HG02840 (cell line): ENCODE results near the gene NUTF2.
"Not testable (repeated sequence)": the region's sequence is repeated elsewhere in the genome, so short reads cannot be mapped to it uniquely, and the experiment has no call there.

Experiments used
- ATAC-seq: cut with Tn5 transposase; IDR thresholded peaks from one replicate; pipeline ENCODE4 v1.9.1; 2021; ENCODE audit warnings: mild to moderate bottlenecking, moderate library complexity, moderate number of reproducible peaks; ENCODE audit not compliant: unreplicated experiment, low FRiP score

The NUTF2 gene

DNA sequence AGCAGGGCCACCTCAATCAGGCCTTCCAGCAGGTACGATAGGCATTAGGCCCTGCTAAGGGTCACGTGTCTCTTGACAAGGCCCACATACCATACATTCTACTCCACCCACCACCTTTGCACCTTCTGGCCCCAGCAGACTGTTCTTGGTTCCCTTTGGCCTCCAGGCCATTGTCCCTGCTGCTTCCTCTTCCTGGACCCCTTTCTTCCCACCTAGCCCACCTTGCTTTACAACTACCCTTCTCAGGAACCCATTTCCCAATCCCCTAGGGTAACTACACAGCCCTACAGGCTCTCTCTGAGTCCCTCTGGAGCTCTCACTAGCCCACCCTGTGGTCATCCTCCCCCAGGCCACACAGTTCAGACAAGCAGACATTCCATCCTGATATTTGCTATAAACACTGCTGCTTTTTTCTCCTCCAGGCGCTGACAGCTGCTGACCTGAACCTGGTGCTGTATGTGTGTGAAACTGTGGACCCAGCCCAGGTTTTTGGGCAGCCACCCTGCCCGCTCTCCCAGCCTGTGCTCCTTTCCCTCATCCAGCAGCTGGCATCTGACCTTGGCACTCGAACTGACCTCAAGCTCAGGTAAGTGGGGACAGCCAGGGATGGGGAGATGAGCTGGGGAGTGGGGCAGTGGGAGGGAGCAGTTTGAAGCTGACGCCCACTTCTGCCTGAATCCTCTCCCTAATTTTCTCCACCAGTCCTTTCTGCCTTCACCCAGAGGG is 36.6 kb downstream of the NUTF2 start:
- ATAC-seq: no peak

DNA sequence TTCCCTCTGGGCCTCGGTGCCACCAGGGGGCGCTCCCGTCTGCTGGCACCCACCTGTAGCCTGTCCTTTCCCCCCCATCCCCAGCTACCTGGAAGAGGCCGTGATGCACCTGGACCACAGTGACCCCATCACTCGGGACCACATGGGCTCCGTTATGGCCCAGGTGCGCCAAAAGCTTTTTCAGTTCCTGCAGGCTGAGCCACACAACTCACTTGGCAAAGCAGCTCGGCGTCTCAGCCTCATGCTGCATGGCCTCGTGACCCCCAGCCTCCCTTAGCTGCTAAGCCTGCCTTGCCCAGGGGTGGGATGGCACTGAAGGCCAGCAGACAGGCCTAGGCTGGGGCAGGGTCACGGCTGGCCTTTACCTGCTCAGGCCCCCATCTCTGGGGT is 37.1 kb downstream of the NUTF2 start:
- no peak for ATAC-seq

DNA sequence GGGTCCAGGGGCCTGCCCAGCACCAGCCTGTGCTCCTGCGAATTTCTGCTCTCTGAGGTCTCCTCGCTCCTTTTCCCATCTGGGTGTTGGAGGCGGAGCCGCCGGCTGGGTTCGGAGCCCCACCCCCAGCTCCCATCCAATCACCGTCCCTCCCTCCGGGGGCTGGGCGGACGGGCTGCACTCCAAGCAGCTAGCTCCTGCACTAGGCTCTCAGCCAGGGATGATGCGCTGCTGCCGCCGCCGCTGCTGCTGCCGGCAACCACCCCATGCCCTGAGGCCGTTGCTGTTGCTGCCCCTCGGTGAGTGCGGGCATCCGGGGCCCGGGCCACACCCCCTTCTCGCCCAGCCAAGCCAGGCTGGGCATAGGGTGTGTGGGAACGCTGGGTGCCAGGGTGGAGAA is 38.0 kb downstream of the NUTF2 start, which contains the start of gene NRN1L:
TSS of gene NRN1L (plus strand) at position 202 of the 400 bp plus-strand sequence. CDS start at position 221, 19 bp downstream.
- no peak for ATAC-seq

DNA sequence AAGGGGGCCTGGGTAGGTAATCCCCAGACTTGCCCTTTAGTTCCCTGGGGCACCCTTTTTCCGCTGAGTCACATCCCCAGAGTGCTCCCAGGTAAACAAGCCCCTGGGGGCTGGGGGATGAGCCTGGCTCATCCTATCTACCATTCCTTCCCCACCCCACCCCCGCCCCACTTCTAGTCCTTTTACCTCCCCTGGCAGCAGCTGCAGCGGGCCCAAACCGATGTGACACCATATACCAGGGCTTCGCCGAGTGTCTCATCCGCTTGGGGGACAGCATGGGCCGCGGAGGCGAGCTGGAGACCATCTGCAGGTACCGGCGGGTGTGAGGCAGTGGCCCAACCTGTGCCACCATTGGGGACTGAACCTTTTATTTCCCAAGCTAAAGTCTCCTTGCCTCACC is 38.8 kb downstream of the NUTF2 start:
- no peak for ATAC-seq

DNA sequence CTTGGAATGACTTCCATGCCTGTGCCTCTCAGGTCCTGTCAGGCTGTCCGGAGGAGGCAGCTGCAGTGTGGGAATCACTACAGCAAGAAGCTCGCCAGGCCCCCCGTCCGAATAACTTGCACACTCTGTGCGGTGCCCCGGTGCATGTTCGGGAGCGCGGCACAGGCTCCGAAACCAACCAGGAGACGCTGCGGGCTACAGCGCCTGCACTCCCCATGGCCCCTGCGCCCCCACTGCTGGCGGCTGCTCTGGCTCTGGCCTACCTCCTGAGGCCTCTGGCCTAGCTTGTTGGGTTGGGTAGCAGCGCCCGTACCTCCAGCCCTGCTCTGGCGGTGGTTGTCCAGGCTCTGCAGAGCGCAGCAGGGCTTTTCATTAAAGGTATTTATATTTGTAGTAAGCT is 39.2 kb downstream of the NUTF2 start:
- no peak for ATAC-seq

DNA sequence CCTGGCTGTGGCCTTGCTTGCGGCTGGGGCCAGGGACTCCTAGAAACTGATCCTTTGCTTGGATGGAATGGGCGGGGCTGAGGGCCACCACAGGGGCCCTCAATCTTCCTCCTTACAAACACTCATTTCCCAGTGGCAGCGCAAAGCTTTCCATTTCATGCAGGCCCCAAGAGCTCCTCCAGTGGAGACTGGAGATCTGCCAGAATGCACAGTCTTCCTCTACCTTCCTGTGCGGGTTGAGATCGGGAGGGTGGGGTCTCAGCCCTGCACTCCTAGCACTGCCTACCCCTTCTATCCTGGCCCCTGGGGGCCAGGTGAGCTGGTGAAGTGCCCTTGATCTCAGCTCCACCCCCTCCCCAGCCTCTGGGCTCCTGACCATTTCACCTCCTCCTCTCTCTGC is 39.7 kb downstream of the NUTF2 start:
- ATAC-seq: no peak

DNA sequence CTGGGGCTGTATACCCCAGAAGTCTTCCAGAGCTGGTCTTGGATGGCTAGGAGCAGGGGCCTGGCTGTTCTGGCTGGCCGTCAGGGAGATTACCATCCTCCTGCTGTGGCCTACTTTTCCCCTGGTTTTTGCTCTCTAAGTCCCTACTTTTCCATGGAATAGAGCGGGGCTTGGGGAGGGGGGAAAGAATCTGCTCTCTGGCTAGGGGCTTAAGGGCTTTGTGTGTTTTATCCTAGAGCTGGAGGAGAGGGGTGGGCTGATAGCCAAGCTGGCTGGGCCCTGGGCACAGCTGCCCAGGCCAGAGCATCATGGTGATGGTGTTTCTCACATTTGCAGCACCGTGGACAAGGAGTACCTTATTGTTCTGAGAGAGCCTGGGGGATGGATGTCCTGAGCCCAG is 41.6 kb downstream of the NUTF2 start:
- no peak for ATAC-seq

DNA sequence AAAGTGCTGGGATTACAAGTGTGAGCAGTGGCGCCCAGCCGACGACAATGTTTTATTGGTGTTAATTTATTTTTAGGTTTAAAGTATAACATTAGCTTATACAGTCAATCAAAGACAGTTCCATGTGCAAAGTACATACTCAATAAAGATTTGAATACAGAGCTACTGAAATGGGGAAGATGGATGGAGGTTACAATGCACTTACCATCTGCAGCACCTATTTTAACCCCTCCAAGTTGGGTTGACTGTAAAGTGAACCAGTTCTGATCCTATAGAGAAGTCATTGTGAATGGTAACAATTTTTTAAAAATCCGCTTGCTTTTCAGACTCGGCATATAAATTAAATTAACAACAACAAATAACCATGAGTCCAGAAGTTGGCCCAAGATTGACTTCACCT is 45.6 kb downstream of the NUTF2 start:
- no peak for ATAC-seq

DNA sequence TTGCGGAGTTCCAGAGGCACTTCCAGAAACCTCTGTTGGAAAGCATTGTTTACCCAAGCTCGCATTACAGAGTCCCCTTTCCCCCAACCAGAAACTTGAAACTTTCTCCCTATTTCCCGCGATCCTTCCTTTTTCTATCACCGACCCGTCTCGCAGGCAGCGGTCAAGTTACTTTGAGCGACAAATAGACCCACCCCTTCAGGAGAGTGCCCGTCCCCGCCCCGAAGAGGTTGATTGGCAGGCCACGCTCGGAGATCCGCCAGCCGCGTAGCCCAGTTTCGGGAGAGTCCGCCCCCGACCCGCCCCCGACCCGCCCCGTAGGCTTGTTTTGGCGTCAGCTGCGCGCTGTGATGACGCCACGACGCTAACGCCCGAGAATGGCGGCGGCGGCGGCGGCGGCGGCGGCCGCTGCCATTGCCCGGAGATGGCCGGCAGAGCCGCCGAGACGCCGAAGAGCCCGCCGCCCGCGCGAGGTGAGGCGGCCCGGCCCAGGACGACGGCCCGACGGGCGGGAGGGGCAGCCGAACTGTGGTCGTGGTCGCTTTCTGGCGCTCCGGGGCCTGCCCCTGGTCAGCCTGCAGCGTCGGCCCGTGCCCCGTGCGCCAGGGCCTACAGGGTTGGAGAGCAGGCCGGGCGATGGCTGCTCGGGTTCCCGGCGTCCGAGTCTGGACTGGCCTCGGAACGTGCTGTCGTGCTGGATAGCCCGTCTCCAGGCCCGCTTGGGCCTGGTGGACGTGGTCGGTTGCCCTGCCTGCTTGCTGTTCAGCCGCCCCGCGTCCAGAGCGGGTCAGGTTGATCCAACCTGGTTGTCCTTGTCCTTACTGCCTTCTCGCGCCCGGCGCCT is 46.4 kb downstream of the NUTF2 start, which contains the start of gene PSKH1:
TSS of gene PSKH1 (plus strand) at position 356 of the 844 bp plus-strand sequence. CDS start 15,496 bp downstream, outside the sequence.
- peak; percentile 80 for ATAC-seq

DNA sequence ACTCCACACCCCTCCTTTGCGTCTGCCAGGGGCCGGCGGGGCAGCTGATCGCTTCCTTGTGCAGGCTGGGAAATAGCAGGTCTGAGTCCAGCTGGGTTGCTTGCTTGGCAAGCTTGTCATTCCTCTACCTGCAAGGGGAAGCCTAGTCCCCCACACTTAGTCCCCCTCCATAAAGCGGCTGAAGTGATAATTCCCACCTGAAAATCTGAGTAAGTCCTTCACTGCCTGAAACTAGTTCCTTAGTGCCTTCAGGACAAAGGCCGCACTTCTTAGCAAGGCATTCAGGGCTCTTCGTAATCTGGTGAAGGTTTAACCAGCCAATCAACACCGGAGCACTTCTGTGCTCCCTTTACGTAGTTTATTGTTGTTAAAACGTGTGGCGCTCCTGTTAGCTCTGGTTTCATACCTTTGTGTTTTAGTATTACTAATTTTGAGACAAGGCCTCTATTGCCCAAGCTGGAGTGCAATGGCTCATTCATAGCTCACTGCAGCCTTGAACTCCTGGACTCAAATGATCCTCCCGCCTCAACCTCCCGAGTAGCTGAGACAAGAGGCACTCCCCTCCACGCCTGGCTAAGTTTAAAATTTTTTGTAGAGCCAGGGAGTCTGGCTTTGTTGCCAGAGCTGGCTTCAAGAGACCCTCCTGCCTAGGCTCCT is 47.1 kb downstream of the NUTF2 start:
- peak; percentile 13 for ATAC-seq

DNA sequence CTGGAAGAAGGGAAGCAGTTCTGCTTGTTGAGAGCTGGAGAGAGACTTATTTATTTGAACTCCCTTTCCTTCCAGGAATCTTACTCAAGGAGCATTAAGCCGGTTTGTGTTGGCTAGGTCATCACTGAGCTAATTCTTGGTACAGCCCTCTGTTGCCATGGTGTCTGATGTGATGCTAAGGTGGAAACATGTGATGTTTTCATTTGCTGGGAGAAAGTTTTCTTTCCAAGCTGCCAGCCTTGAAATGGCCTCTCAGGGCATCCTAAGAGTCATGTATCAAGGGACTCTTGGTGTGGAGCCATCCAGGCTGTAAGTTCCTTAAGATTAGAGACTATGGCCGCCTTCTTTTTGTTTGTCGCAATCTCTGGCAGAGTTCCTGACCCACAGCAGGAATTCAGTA is 50.5 kb downstream of the NUTF2 start:
- no peak for ATAC-seq

DNA sequence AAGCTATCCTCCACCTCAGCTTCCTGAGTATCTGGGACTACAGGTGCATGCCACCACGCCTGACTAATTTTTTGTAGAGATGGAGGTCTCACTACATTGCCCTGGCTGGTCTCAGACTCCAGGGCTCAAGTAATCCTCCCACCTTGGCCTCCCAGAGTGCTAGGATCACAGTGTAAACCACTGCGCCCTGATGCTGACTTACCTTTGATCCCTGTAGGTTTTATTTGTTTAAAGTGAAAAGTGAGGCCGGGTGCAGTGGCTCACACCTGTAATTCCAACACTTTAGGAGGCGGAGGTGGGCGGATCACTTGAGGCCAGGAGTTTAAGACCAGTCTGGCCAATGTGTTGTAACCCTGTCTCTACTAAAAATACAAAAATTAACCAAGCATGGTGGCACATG is 55.0 kb downstream of the NUTF2 start:
- no peak for ATAC-seq

DNA sequence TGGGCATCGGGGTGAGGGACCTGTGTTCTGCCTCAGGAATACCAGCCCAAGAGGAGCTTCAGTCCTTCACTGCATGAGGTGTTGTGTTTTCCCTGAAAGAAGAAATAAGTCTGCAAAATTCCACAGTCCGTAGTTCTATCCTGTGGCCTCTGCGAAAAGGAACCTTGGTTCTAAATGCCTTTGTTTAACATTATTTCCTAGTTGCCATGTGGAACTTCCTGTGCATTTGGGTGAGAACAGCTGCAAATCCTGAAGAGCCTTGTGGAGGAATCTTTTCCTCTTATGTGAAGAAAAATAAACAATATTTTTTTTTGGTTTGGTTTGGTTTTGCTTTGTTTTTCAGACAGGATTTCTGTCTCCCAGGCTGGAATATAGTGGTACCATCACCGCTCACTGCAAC is 56.1 kb downstream of the NUTF2 start:
- no peak for ATAC-seq

DNA sequence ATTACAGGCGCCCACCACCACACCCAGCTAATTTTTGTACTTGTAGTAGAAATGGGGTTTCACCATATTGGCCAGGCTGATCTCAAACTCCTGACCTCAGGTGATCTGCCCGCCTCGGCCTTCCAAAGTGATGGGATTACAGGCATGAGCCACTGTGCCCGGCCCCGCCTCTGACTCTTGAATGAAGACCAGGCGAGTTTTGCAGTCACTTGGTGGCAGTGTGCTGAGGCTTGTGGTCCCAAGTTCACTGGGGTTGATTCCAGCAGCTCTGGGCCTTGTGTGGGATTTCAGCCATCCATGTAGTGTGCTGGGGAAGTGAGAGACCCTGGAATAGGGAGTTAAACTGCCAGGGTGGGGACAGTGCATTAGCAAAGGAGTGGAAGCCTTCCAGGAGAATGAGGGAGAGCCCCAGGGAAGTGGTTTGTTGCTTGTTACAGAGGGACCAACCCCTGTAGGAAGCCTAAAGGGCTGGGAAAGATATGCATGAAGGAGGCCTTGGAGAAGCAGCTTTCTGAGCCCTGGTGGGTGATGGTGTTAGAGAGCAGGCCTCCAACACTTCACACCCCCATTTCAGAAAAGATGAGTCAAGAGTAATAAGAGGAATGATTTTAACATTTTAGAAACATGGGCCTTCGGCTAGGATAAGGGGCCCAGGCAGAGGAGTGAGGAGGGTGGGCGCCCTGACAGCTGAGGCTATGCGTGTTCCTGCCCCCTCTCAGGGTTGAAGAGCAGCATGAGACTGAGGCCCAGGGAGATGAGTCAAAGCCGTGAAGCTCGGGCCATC is 60.9 kb downstream of the NUTF2 start:
- ATAC-seq: no peak

DNA sequence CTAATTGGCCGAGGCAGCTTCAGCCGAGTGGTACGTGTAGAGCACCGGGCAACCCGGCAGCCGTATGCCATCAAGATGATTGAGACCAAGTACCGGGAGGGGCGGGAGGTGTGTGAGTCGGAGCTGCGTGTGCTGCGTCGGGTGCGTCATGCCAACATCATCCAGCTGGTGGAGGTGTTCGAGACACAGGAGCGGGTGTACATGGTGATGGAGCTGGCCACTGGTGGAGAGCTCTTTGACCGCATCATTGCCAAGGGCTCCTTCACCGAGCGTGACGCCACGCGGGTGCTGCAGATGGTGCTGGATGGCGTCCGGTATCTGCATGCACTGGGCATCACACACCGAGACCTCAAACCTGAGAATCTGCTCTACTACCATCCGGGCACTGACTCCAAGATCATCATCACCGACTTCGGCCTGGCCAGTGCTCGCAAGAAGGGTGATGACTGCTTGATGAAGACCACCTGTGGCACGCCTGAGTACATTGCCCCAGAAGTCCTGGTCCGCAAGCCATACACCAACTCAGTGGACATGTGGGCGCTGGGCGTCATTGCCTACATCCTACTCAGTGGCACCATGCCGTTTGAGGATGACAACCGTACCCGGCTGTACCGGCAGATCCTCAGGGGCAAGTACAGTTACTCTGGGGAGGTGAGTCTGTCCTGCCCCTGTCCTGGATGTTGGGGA is 62.5 kb downstream of the NUTF2 start:
- ATAC-seq: no peak

DNA sequence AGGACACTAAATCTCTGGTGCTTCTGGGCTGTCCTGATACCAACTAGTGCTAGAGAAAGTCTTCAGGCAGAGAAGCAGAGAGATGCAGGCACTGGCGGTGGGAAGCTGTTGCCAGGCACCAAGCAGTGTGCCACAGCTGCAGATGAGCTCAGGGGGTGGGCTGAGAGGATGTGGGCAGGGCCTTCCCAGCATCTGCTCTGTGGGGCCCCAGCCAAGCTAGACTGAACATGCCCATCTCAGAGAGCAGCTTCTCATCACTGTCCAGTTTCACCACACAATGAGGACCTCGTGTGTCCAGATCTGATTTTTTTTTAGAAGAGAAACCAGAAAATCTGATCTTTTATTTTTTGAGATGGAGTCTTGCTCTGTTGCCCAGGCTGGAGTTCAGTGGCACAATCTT is 63.4 kb downstream of the NUTF2 start:
- no peak for ATAC-seq

DNA sequence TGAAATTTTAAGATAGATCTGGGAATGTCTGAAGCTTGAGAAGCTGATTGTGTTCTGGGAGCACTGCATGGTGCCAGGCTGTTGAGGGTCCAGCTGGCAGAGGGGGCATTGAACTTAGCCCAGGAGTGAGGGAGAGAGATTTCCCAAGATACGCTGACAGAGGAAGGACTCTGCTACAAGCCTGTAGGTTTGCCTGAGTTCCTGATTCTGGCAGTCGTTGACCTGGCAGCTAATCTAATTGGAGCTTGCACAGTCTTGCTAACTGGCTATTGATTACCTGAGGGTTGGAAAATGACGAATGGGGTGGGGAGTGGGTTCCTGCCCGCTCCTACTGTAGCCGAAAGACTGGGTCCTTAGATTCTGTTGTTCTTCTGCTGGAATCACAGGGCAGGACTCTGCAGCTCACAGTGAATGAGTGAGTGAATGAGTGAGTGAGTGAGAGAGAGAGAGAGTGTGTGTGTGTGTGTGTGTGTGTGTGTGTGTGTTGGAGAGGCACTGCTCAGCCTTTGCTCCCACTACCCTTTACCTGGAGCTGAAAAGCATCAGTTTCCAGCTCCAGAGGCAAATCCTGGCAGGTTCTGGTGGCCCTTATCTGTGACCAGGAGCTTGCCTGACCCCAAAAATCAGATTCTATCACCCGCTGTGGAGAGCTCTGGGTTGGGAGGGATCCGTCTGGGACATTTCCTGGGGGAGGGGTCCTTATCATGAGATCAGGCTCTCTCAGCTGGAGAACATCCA is 68.2 kb downstream of the NUTF2 start:
- no peak for ATAC-seq

DNA sequence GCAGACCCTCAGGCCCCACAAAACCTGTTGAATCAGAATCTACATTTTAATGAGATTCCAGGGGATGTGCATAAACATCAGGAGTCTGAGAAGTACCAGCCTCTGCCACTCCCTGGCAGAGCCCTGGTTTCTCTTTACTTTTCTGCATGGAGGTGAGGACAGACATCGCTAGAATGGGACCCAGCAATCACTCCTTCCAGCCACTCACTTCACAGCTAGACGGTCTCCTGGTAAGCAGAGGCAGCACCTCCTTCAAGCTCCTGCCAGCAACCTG is 68.7 kb downstream of the NUTF2 start:
- not testable (repeated sequence) for ATAC-seq
